GM23338 (cell line): ENCODE results near the gene HEXB. TPM values are rescaled to one million over a fixed set of nuclear protein-coding genes. Genes with fewer than 3 reads are reported as not detected.
A peak's percentile ranks its signal among the peaks of the same experiment; 100 is the strongest.

Experiments
- ATAC-seq: fragments of 200-7000 bp; cut with Tn5 transposase; 3 replicates; pipeline ENCODE4 v1.9.1; 2020
- DNase-seq: peaks from one replicate; pipeline ENCODE4 v3.0.0-alpha.2; 2015; ENCODE audit warnings: low spot score
- H2AFZ ChIP-seq: fragments of 200-600 bp; sonication (generic); 2 replicates; pipeline ENCODE4 v1.8.0; 2016; ENCODE audit warnings: antibody characterized with exemption, mild to moderate bottlenecking, moderate library complexity
- H3F3A ChIP-seq: fragments of 200-600 bp; sonication (generic); replicated peaks from 2 replicates; pipeline ENCODE4 v1.8.0; 2017; ENCODE audit warnings: antibody characterized with exemption, mixed run types, low read depth
- H3K27ac ChIP-seq: fragments of 200-600 bp; sonication (generic); 2 replicates; pipeline ENCODE4 v1.6.1; 2016; ENCODE audit warnings: low read depth
- H3K27me3 ChIP-seq: fragments of 200-600 bp; sonication (generic); 2 replicates; pipeline ENCODE4 v1.8.0; 2016; ENCODE audit warnings: mild to moderate bottlenecking, mixed run types, moderate library complexity; ENCODE audit not compliant: insufficient read depth
- H3K36me3 ChIP-seq: fragments of 200-600 bp; sonication (generic); 2 replicates; pipeline ENCODE4 v1.8.0; 2016; ENCODE audit warnings: mild to moderate bottlenecking; ENCODE audit not compliant: insufficient read depth
- H3K4me1 ChIP-seq: fragments of 200-600 bp; sonication (generic); 2 replicates; pipeline ENCODE4 v1.8.0; 2016; ENCODE audit warnings: mild to moderate bottlenecking, moderate library complexity; ENCODE audit not compliant: insufficient read depth
- H3K4me2 ChIP-seq: fragments of 200-600 bp; sonication (generic); 2 replicates; pipeline ENCODE4 v1.7.1; 2017; ENCODE audit warnings: mixed run types
- H3K4me3 ChIP-seq: fragments of 200-600 bp; sonication (generic); 2 replicates; pipeline ENCODE4 v1.6.1; 2016; ENCODE audit warnings: mixed run types
- H3K79me2 ChIP-seq: fragments of 200-600 bp; sonication (generic); replicated peaks from 2 replicates; pipeline ENCODE4 v1.8.0; 2017; ENCODE audit warnings: mild to moderate bottlenecking; ENCODE audit not compliant: insufficient read depth
- H3K9me2 ChIP-seq: fragments of 200-600 bp; sonication (generic); 2 replicates; pipeline ENCODE4 v1.8.0; 2017; ENCODE audit not compliant: insufficient read depth
- H4K20me1 ChIP-seq: fragments of 200-600 bp; sonication (generic); replicated peaks from 2 replicates; pipeline ENCODE4 v1.8.0; 2017; ENCODE audit warnings: mild to moderate bottlenecking; ENCODE audit not compliant: insufficient read depth
- H3K27ac Mint-ChIP-seq: 2 replicates; pipeline ENCODE4 v1.8.0; 2020; ENCODE audit warnings: inconsistent platforms, mild to moderate bottlenecking, moderate library complexity, mixed read lengths
- H3K27me3 Mint-ChIP-seq: 3 replicates; pipeline ENCODE4 v1.8.0; 2022; ENCODE audit warnings: low read depth, mild to moderate bottlenecking, moderate library complexity, mixed read lengths, inconsistent platforms; ENCODE audit not compliant: insufficient read depth, poor library complexity
- H3K36me3 Mint-ChIP-seq: 3 replicates; pipeline ENCODE4 v1.8.0; 2021; ENCODE audit warnings: low read depth, mild to moderate bottlenecking, inconsistent platforms, moderate library complexity, mixed read lengths
- H3K4me1 Mint-ChIP-seq: 3 replicates; pipeline ENCODE4 v1.8.0; 2020; ENCODE audit warnings: mild to moderate bottlenecking, inconsistent platforms, mixed read lengths
- H3K4me3 Mint-ChIP-seq: 3 replicates; pipeline ENCODE4 v1.8.0; 2021; ENCODE audit warnings: moderate library complexity, mild to moderate bottlenecking, inconsistent platforms, mixed read lengths
- H3K9me3 Mint-ChIP-seq: 3 replicates; pipeline ENCODE4 v1.8.0; 2020; ENCODE audit warnings: moderate library complexity, mild to moderate bottlenecking, inconsistent platforms, mixed read lengths
- EZH2 ChIP-seq: fragments of 200-600 bp; sonication (generic); IDR thresholded peaks from one replicate; pipeline ENCODE4 v1.8.0; 2017; ENCODE audit warnings: antibody characterized with exemption, mild to moderate bottlenecking, low read depth; ENCODE audit not compliant: unreplicated experiment
- EZH2phosphoT487 ChIP-seq: fragments of 200-600 bp; sonication (generic); IDR thresholded peaks from one replicate; pipeline ENCODE4 v1.8.1; 2018; ENCODE audit warnings: antibody characterized with exemption; ENCODE audit not compliant: unreplicated experiment
- JUNB ChIP-seq: IDR thresholded peaks from one replicate; pipeline ENCODE4 v1.6.1; 2016; ENCODE audit warnings: antibody characterized with exemption; ENCODE audit not compliant: unreplicated experiment
- NANOG ChIP-seq: IDR thresholded peaks from 2 replicates; pipeline ENCODE4 v1.6.1; 2016; ENCODE audit warnings: antibody characterized with exemption, borderline replicate concordance
- POLR2AphosphoS5 ChIP-seq: IDR thresholded peaks from 2 replicates; pipeline ENCODE4 v1.6.1; 2016; ENCODE audit warnings: antibody characterized with exemption, low read depth
- polyA plus RNA-seq: library from polyadenylated mRNA; unstranded; fragments of >200 nt; fragmentation: Nextera tagmentation; extraction: Ambion mirVana; gene quantifications from 2 replicates; pipeline ENCODE4 v1.2.1, GENCODE V29; 2016
- total RNA-seq: library from RNA; depleted of rRNA; stranded (reverse); fragments of >200 nt; shearing (Covaris generic); gene quantifications from 2 replicates; pipeline ENCODE4 v1.2.3, GENCODE V29; 2014
- TF ChIP-seq, protein P1 (sequence below): IDR thresholded peaks from 2 replicates; pipeline ENCODE4 v1.6.1; 2016; ENCODE audit warnings: antibody characterized with exemption
- TF ChIP-seq, protein P2 (sequence below), 2 experiments: fragments of 200-600 bp in 1 of 2; sonication (generic) in 1 of 2; conservative IDR thresholded peaks; 2 replicates each; pipeline versions ENCODE4 v1.5.1 to v1.6.1; 2016 to 2017; ENCODE audit warnings: antibody characterized with exemption in 2 of 2, low read depth in 2 of 2, mild to moderate bottlenecking in 2 of 2, moderate library complexity in 1 of 2
- TF ChIP-seq, protein P3 (sequence below): IDR thresholded peaks from one replicate; pipeline ENCODE4 v1.6.1; 2018; ENCODE audit warnings: antibody characterized with exemption; ENCODE audit not compliant: unreplicated experiment

The HEXB gene
- total and polyA plus RNA-seq, 2 experiments from 2014 or later, result 49.2 to 70.8 TPM

DNA sequence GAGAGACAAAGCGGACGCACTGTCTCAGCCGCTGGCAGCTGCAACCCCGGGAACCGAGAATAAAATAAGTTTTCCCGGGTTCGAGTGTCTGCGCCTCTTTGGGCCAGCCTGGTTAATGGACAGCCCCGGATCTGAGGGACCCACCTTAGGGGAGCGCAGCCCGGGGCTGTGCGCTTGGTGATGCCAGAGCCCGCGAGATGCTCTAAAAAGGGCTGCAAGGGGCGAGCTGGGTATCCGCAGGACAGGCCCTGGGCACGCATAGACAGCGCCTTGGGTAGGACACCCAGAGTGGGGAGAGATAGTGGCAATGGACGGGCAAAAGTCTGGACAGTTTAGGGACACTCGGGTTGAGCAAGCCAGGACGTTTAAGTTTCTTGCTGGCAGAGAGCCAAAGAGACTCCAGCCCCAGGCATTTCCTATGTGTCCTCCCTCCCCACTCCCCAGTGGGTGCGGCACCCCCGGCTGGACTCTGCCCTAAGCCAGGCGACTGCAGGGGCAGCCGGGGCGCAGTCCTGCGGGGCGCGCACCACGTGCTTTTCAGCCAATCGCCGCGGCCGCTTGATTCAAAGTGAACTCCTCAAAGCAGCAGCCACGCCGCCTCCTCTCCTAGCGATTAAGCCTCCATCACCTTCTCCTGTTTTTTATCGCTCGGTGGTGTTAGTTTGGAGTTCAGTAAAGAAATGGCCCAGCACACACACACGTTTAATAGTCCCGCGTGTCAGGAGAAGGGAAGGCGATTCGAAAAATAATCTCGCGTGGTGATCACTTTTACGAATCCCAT is 43.9 kb upstream of the HEXB start:
- H3K4me2 ChIP-seq, result peak overlapping the region; percentile 99
- peaks cover 28% of the 10 kb centered on the region for H3K4me1 ChIP-seq
- peak; percentile 84 for DNase-seq
- ATAC-seq, result peak; percentile 27
- no peaks in the 10 kb centered on the region for H3K36me3 ChIP-seq
- H3K9me3 Mint-ChIP-seq, result no peaks in the 10 kb centered on the region
- peaks cover 13% of the 10 kb centered on the region for H3K27me3 Mint-ChIP-seq
- peaks cover 26% of the 10 kb centered on the region for H4K20me1 ChIP-seq
- peak overlapping the region; percentile 99 for H3K4me3 ChIP-seq
- H3K27ac ChIP-seq, result peak overlapping the region; percentile 87; the same call in 1 of the 2 replicates
- H3K27ac Mint-ChIP-seq, result no peak overlapping the region
- H3K79me2 ChIP-seq, result peaks cover 37% of the 10 kb centered on the region
- H3K27me3 ChIP-seq, result peaks cover 43% of the 10 kb centered on the region
- peak overlapping the region; percentile 98 for H2AFZ ChIP-seq
- H3K4me3 Mint-ChIP-seq, result peak overlapping the region; percentile 95
- 0 out of 2 replicates have a peak, but pooled peaks cover 6% of the 10 kb centered on the region for H3F3A ChIP-seq
- H3K36me3 Mint-ChIP-seq, result peaks cover under 1% of the 10 kb centered on the region
- no peaks in the 10 kb centered on the region for H3K9me2 ChIP-seq
- peaks cover 37% of the 10 kb centered on the region for H3K4me1 Mint-ChIP-seq
- TF ChIP-seq EZH2, result no peak
- TF ChIP-seq, protein P1, sequence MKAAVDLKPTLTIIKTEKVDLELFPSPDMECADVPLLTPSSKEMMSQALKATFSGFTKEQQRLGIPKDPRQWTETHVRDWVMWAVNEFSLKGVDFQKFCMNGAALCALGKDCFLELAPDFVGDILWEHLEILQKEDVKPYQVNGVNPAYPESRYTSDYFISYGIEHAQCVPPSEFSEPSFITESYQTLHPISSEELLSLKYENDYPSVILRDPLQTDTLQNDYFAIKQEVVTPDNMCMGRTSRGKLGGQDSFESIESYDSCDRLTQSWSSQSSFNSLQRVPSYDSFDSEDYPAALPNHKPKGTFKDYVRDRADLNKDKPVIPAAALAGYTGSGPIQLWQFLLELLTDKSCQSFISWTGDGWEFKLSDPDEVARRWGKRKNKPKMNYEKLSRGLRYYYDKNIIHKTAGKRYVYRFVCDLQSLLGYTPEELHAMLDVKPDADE, result no peak
- TF ChIP-seq POLR2AphosphoS5, result peak; percentile 48; the same call in 1 of the 2 replicates

DNA sequence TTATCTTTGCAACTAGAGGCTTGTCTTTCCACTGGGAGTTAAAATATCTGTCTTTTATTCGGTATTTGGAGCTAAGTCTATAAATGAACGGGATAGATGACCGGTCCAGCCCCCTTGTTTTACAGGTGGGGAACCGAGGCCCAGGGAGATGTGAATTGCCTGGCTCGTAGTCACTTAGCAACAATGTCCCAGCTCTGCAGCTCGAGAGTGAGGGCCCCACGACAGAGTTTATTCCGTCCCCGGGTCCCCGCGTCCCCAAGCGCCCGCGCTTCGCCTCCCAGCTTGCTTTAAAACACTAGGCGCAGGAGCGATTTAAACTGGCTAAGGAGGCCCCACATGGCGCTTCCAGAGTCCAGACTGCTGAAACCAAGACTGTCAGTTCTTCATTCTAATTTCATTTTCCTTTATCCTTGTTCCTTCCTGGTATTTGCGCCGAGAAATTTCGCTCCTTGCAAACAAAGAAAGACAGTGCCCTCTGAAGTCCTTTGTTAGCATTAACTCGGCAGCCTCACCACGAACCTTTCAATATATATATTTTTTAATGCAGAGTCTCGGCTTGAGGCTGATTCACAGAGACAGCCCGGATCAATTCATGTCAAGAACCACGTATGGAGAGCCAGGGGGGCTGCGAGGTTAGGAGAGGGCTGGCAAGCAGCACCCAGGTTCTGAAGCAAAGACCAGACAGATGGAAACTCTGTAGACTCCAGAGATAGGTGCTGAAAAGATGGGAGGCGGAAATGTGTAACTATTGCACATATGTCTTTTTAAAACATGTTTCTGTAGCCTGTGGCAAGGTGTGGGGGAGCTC is 43.1 kb upstream of the HEXB start:
- Mint-ChIP-seq H3K4me1 (peaks cover 33% of the 10 kb centered on the region), H3K27ac (no peak overlapping the region), H3K9me3 (no peaks in the 10 kb centered on the region), H3K4me3 (peak overlapping the region; percentile 95), H3K36me3 (no peaks in the 10 kb centered on the region; the same call in 2 of the 3 replicates), H3K27me3 (peaks cover 13% of the 10 kb centered on the region)
- Histone ChIP-seq H3K9me2 (no peaks in the 10 kb centered on the region), H3F3A (0 out of 2 replicates have a peak, but pooled peaks cover 6% of the 10 kb centered on the region), H3K4me2 (peak overlapping the region; percentile 99), H3K4me1 (peaks cover 28% of the 10 kb centered on the region), H2AFZ (peak overlapping the region; percentile 98), H3K36me3 (no peaks in the 10 kb centered on the region), H3K27me3 (peaks cover 43% of the 10 kb centered on the region), H3K27ac (no peak overlapping the region), H4K20me1 (peaks cover 25% of the 10 kb centered on the region), H3K4me3 (peak overlapping the region; percentile 99), H3K79me2 (peaks cover 30% of the 10 kb centered on the region)
- ATAC-seq, result no peak
- DNase-seq, result peak; percentile 45
- no peak for TF ChIP-seq NANOG
- TF ChIP-seq EZH2phosphoT487, result no peak
- TF ChIP-seq POLR2AphosphoS5, result no peak
- TF ChIP-seq, protein P2, sequence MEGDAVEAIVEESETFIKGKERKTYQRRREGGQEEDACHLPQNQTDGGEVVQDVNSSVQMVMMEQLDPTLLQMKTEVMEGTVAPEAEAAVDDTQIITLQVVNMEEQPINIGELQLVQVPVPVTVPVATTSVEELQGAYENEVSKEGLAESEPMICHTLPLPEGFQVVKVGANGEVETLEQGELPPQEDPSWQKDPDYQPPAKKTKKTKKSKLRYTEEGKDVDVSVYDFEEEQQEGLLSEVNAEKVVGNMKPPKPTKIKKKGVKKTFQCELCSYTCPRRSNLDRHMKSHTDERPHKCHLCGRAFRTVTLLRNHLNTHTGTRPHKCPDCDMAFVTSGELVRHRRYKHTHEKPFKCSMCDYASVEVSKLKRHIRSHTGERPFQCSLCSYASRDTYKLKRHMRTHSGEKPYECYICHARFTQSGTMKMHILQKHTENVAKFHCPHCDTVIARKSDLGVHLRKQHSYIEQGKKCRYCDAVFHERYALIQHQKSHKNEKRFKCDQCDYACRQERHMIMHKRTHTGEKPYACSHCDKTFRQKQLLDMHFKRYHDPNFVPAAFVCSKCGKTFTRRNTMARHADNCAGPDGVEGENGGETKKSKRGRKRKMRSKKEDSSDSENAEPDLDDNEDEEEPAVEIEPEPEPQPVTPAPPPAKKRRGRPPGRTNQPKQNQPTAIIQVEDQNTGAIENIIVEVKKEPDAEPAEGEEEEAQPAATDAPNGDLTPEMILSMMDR (conservative IDR thresholded peaks at IDR 0.05; ENCODE audit: low read depth in 2 of 2), result peak; percentile 48 to 61
- TF ChIP-seq, protein P1, result no peak
- TF ChIP-seq JUNB, result no peak
- TF ChIP-seq EZH2, result no peak
- TF ChIP-seq, protein P3, sequence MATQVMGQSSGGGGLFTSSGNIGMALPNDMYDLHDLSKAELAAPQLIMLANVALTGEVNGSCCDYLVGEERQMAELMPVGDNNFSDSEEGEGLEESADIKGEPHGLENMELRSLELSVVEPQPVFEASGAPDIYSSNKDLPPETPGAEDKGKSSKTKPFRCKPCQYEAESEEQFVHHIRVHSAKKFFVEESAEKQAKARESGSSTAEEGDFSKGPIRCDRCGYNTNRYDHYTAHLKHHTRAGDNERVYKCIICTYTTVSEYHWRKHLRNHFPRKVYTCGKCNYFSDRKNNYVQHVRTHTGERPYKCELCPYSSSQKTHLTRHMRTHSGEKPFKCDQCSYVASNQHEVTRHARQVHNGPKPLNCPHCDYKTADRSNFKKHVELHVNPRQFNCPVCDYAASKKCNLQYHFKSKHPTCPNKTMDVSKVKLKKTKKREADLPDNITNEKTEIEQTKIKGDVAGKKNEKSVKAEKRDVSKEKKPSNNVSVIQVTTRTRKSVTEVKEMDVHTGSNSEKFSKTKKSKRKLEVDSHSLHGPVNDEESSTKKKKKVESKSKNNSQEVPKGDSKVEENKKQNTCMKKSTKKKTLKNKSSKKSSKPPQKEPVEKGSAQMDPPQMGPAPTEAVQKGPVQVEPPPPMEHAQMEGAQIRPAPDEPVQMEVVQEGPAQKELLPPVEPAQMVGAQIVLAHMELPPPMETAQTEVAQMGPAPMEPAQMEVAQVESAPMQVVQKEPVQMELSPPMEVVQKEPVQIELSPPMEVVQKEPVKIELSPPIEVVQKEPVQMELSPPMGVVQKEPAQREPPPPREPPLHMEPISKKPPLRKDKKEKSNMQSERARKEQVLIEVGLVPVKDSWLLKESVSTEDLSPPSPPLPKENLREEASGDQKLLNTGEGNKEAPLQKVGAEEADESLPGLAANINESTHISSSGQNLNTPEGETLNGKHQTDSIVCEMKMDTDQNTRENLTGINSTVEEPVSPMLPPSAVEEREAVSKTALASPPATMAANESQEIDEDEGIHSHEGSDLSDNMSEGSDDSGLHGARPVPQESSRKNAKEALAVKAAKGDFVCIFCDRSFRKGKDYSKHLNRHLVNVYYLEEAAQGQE, result no peak
